GM12891 (cell line): ENCODE data around the gene IL15RA.

Experiments used
- POLR2A ChIP-seq: IDR thresholded peaks from 2 replicates; pipeline ENCODE4 v1.6.1; 2011; ENCODE audit warnings: low read depth, low read length, control low read depth
- POLR2AphosphoS5 ChIP-seq: IDR thresholded peaks from 2 replicates; pipeline ENCODE4 v1.6.1; 2011; ENCODE audit warnings: low read depth, low read length, control low read depth
- TAF1 ChIP-seq: IDR thresholded peaks from 2 replicates; pipeline ENCODE4 v1.6.1; 2011; ENCODE audit warnings: low read depth, low read length, control low read depth

GRCh38 chr10:5904227-5904626 is 73.1 kb downstream of the IL15RA start:
- TF ChIP-seq POLR2A (no peak), POLR2AphosphoS5 (no peak), TAF1 (no peak)
